ENCODE data around the gene PRELID2.
"Not testable (repeated sequence)": the region's sequence is repeated elsewhere in the genome, so short reads cannot be mapped to it uniquely, and the experiment has no call there.

PRELID2 gene

DNA sequence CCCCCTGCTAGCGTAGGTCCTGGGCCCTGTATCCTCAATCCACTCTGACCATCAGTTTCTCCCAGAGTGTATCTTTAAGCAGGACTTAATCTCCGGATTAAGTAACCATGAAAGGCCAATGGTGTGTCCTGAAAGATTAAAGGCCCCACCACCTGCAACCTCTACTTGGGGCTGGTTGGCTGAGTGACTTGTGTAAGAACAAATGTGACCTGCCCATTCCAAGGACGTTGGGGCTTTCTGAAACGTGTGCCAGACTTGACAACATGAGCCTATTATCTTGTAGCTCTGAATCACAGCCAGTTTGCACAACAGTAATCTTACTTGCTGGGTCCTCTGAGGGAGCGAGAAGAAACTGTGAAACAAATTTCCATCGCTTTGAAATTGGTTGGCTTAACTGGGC is 3.1 kb upstream of the PRELID2 start:
- no peak for DNase-seq

DNA sequence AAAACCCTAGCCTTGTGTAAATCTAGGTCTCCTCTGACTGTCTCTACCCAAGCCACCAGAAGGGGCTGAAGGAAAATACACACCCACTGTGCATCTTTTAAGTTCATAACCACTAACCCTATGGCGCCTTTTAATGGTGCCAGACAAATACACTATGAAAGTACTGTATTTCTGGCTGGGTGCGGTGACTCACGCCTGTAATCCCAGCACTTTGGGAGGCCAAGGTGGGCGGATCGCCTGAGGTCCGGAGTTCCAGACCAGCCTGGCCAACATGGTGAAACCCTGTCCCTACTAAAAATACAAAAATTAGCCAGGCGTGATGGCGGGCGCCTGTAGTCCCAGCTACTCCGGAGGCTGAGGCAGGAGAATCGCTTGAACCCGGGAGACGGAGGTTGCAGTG is 1.1 kb upstream of the PRELID2 start:
- not testable (repeated sequence) for DNase-seq

DNA sequence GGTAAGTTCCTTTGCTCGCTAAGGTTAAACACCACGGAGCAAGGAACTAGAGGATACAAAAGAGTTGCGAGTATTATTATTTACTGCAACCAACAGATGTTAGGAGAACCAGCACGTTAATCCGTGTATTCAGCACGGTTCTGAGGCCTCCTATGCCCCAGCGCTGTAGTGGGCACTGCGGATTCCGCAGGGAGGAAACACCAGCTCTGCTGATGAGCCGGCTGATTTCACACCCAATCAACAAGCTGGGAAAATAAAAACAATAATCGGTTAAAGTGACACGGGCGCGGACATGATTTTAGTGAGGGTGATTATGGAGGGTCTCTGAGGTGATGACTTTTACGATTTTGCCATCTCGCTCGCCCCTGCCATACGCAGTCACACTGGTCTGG is 702 bp upstream of the PRELID2 start:
- DNase-seq: no peak

DNA sequence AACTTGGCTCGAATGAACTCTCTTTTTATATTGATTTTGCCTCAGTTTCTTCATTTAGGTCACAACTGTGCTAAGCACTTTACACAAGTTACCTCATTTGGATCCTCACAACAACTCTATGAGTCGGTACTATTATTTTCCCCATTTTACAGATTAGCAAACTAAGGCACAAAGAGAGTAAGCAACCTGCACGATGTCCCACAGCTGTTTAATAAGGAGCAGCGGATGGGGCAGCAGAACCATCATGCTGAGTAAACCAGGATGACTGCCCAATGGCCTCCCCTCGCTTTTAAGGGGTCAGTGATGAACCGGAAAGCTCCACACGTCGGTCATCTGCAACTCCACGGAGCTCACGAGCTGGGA is 607 bp downstream of the PRELID2 start:
- no peak for DNase-seq

DNA sequence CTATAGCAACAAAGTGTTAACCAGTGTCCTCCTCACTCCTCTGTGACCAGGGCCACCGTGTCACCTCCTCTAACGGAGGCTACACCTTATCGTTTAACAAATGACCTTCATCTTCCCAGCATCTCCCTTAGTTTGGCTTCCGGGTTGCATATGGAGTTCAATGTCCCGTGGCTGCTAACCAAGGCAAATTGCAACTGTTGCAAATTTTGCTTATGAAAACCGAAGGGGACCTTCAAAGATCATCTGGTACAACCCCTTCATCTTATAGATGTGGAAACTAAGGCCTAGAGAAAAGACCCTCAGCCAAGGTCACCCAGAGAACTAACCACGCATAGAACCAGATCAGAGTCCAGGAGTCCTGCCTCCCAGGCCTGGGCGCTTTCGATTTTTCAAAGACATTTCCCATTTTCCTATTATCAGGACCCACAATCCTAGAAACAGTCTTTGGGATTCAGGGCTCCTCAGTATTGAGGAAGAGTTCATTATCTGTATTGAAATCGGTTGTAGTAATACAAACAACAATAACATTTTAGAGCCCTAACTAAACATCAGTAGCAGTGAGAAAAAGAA is 1.4 kb downstream of the PRELID2 start:
- no peak for DNase-seq

DNA sequence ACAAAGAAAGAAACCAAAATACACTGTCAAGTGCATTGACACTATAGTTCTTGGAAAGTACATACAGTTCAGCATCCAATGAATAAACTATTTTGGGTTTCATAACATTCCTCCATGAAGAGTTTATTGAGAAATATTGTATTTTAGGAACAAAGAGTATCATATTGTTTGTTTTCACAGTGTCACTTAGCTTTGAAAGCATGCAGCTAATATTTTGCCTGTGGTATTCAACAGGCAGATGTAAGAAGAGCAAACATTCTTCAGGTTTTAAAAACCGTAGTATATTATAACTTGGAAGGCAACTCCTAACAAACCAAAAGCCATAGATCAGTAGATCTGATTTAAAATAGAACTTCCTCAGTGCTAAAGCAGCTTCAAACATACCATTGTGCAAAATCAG is 4.5 kb downstream of the PRELID2 start:
- no peak for DNase-seq

DNA sequence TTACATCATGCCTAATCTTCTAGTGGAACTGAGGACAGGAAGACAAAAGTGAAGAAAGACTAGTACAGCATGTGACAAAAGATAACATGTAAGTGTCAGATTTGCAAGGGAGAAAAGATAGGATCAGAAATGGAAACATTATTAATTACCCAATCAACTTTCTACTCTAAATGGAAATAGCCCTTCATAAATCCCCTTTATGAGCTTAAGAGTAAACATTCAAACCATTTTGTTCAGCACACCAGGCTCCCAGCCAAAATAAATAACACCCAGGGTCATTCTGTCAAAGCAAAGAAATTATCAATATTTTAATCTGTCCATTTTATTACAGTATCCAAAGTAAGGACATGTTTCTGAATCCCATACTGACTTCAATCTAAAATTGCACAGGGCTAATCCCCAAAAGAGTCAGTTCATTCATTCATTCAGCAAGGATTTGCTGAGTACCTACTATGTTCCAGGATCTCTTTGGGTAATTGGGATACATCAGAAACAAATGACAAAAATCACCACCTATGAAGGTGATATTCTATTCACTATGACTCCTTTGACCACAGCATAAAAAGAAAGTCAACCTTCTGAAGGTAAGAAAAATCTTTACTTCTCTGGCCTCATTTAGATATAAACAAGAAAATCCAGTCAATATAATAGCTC is 5.3 kb downstream of the PRELID2 start:
- no peak for DNase-seq

DNA sequence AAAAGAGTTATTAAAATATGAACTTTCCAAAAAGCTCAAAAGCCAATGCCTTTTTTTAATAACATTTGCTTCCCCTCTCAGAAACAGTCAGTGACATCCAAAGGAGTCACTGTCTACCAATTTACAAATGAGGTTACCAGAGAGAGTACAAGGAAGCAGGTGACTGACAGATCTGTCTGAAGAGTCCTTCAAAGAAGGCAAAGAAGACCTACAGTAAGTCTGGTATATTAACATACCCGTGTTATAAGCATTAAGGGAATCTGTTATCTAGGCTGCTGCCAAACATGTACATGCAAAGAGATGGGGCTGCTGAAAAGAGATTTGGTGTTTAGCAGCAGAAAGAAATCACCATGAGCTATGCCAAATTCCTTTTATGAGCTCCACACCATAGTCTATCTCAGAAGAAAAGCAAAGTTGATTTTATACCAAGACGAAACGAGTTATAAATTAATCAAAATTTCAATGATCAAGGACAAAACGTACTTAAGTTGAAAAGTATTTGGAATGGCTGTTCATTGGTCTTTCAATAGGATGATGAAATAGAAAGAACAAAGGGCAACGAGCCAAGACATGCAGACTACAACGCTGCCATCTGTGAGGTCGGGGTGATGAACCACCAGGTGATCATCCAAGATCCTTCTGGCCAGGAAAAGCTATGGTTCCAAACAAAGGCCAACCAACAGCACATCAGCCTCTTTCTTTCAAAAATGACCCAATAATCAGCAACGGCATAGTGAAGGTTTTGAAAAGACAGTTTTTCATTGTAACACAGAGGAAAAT is 8.1 kb downstream of the PRELID2 start:
- no peak for DNase-seq

DNA sequence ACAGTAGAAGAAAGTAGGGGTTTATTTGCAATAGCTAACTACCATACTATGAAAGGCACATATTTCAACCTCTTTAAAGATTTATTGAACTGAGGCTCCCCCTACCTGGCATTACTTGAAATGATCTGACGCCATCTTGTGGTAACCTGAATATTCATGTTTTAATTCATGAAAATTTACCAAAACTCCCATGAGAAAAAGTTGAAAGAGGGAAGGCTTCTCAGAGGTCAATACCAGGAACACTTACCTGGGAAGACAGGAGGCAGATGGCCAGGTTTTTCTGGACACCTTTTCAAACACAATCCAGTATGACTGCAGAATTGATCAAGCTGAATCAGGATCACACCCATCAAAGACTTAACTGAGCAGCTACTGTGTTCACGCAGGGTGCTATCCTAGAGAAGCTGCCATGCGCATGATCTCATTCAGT is 9.4 kb downstream of the PRELID2 start:
- no peak for DNase-seq

DNA sequence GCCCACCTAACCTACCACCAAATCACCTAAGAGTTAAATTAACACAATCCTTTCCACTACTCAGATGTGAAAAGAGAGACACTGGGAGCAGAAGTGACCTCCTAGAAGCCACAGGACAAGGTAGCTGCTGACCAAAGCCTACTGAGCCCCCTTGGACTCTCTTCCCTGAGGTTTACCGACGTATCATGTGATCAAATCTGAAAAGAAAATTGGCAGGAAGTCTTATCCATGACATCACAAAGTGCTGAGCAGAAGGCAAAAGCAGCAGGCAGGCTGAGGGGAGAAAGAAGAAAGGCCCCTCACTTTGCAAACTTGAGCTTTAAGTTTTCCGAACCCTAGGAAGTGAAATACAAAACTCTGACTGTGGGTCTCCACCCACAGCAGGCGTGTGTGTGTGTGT is 11.1 kb downstream of the PRELID2 start:
- DNase-seq: no peak

DNA sequence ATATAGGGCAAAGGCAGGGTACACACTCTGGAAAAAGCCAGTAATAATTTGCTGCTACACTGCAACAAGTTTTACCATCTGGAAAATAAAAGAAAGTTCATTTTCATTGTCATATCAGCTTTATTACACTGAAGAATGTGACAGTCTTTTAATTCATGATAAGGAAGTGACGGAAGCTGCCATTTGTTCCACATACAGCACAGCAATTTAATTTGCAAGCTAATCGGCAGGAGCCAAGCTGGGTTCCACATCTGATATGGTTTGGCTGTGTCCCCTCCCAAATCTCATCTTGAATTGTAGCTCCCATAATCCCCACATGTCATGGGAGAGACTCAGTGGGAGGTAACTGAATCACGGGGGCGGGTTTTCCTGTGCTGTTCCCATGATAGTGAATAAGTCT is 16.5 kb downstream of the PRELID2 start:
- no peak for DNase-seq

DNA sequence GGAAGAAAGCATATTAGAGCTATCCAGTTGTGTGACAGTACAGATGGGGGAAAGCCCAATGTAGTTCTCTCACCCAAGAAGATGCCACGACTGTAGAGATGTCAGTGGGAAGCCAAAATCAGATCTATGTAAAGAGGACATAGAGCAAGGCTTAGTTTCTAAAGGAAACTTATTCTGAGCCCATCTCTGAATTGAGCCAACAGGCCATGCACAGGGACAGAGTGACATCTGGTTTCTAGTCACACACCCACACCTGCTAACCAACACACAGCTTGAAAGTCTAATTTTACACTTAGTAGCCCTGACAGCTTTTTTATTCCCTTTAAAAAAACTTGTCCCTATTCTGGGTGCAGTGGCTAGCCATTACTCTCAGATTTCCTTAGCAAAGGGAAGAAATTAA is 22.3 kb downstream of the PRELID2 start:
- no peak for DNase-seq

DNA sequence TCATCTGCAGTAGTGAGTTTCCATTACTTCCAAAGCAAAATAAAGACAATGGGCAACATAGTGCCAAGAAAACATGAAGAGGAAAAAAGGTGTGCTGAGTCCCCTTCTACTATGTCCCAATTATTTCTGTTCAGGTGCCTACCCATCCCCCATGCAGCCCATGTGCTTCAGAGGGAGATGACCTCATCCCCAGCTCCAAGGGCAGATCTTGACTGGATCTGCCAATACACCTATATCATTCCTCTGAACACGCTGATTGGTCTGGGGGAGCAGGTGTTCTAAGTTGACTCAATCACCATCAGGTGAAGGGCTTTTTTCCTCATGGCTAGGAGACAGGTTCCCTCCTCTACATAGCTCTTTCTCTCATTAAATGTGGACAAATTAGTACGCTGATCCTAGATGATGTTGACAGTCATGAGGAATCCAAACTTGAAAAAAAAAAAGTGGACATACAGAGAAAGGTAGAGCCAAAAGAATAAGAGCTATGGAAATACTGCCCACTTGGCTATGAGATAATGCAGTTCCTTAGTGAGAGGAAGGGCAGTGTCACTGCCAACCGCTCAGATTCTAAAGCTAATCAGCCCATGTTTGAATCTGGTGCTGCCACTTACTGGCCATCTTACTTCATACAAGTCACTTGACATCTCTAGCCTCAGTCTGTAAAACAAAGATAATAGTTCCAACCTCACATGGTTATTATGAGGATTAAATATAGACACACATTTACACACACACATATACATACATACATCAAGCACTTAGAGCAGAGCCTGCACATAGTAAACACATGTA is 23.1 kb downstream of the PRELID2 start:
- DNase-seq: no peak

DNA sequence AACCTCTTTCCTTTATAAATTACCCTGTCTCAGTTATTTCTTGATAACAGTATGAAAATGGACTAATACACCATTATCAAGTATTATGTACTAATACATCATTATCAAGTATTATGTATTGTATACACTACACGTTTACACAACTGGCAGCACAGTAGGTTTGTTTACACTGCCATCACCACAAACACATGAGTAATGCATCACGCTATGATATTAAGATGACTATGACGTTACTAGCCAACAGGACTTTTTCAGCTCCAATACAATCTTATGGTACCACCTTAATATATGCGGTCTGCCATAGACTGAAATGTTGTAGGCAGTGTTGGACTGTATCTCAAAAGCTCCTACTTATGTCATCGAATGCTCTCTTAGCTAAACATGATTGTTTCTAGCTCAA is 28.2 kb downstream of the PRELID2 start:
- DNase-seq: no peak

DNA sequence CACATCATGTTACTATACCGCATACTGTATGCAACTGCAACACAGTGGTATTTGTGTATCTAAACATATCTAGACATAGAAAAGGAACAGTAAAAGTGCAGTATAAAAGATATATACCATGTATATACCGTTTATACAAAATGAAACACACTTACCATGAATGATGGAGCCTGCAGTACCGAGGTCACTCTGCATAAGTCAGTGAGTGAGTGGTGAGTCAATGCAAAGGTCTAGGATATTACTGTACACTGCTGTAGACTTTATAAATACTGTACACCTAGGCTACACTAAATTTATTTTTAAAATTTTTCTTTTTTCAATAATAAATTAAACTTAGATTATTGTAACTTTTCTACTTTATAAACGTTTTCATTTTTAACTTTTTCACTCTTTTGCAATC is 29.3 kb downstream of the PRELID2 start:
- DNase-seq: no peak

DNA sequence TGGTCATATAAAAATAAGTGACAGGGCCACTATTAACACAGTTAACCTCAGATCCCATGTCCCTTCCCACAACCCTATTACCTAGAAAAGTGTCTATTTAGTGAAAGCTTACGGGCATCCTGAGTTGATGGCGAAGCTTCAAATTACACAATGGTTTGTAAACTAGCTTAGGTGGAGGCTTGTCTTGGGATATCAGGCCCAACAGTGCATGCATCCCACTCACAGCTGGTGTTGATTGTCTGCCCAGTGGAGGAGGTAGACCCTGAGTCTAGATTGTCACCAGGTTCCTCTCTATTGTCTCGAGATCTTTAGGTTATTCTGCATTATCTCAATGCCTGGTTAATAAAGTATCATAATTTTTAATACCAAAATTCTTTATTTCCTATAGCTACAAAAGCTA is 30.4 kb downstream of the PRELID2 start:
- no peak for DNase-seq

DNA sequence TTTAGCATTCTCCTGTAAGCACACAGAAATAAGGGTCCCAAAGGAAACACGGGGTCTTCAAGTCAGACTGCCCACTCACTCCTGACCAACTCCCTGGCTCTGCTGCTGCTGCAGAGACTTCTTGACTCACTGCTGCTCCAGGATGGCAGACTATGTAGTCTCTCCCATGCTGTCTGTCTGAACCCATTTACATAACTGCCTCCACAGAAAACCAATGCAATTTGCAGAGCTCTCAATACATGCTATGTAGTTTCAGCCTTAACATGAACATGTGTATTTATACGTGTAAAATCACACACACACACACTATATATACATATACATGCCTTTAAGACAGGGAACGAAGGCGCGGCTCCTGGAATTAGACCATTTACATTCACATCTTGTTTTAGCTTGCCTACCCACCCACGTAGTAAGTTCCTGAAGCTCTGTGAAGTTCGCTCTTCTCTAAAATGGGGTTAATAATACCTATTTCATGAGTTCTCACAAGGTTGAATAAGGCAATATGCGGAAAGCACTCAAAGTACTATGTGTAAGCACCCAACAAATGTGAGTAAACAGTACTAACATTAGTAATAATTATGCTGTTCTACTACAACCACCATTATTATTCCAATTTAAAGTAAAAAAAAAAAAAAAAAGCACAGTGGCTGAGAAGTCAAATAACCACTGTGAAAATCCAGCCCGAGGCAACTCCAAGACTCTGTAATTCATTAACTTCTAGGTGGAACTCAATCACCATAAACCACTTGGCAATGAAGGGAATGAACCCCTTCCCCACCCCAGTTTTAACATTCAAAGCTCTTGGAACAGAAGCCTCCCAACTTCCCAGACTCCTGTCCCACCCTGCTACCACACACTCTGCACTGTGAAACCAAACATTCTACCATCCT is 31.8 kb downstream of the PRELID2 start:
- DNase-seq: no peak

DNA sequence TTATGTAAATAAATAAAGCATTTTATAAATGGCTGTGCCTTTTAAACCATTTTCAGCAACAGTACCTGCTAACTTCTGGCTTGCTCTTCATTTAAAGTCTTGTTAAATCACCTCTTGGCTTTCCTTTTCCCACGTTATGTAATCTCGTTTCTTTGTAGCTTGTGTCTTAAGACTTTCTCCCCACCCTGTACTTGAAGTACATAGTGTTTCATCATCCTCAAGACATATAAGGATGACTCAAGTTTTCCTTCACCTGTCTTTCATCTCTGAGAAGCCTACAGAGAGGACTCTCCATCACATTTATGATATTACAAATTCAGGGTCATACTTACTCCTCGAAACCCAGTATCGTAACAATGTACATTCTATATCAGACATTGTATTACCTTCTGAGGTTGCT is 33.9 kb downstream of the PRELID2 start:
- DNase-seq: no peak

DNA sequence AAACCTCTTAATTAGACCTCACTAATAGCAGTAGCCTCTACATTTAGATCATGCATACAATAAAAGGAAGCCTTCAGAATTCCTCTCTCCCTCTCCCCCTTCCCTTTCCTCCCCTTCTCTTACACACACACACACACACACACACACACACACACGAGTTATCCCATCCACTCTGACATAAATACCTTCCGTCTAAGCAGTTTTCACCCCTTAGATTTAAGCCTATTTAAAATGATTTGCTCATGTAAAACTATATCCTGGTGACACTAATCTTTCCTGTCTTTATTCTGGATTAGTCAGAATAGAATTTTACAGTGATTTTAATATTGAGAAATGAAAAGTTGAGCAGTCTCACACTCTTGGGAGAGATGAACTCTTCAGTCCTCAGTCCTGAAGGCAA is 35.0 kb downstream of the PRELID2 start:
- DNase-seq: no peak

DNA sequence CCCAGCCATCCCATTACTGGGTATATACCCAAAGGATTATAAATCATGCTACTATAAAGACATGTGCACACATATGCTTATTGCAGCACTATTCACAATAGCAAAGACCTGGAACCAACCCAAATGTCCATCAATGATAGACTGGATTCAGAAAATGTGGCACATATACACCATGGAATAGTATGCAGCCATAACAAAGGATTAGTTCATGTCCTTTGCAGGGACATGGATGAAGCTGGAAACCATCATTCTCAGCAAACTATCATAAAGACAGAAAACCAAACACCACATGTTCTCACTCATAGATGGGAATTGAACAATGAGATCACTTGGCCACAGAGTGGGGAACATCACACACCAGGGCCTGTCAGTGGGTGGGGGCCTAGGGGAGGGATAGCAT is 36.6 kb downstream of the PRELID2 start:
- not testable (repeated sequence) for DNase-seq

DNA sequence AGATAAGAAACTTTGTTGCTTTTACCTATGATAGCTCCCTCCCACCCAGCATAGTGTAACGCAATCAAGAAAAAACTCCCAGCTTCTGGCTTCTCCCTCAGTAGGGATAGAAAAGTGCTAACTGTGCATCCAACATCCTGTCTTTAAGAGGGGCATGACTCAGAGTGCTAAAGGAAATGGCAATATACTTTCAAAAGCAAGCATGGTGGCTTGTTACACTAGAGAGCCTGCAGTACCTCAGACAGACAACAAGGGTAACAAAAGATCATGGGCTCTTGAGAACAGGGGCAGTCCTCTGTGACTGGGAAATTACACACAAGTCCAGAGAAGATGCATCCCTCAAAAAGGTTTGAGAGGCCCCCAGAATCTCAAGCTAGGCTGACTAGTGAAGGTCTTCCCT is 37.8 kb downstream of the PRELID2 start:
- no peak for DNase-seq

DNA sequence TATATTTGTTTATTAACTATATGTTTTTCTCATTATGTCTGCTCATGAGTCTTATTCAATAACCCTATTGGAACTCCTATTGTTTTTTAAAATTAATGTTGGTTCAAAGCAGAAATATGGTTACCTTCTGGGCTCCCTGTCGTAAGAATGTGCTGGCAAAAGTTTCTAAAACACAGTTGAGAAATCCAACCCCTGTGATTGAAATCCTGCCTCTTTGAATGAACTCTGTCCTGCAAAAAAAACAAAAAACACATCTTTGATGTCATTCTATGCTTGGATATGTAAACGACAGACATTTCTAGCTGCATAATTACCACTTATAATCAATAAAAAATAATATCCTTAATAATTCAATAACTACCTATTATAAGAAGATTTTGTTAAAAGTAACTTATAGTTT is 38.8 kb downstream of the PRELID2 start:
- no peak for DNase-seq

DNA sequence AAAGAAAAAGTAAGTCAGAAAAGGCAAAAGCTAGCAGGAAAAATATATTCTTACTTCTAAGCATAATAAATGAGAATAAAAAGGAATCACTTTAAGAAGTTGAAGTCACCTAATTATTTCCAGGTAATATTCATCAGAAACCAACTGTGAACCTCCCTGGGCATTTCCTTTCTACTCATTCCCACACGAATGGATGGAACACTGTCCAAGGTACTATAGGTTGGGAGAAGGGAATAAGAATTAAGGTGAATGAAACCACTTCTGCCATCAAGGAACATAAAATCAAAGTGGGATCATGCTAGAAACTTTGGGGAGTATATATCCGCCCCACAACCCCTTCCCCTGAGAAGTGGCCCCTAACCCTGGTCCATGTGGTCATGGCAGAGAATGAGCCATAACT is 41.6 kb downstream of the PRELID2 start:
- DNase-seq: no peak

Data from activated gamma-delta T cell treated with Interleukin-2 at 50 U/mL for 16 hours (primary cell).